HG02759 (cell line): ENCODE results near the gene USP28.
"Not testable (repeated sequence)": the region's sequence is repeated elsewhere in the genome, so short reads cannot be mapped to it uniquely, and the experiment has no call there.

Experiments
- ATAC-seq: cut with Tn5 transposase; IDR thresholded peaks from one replicate; pipeline ENCODE4 v1.9.1; 2021; ENCODE audit warnings: mild to moderate bottlenecking, moderate library complexity; ENCODE audit not compliant: unreplicated experiment

The USP28 gene

GRCh38 chr11:113779496-113779895 lies 95.9 kb downstream of the USP28 start, which contains the start of gene CLDN25:
Gene CLDN25 (plus strand): TSS chr11:113779796. CDS start chr11:113779796, 0 bp downstream.
- ATAC-seq, result no peak

- ATAC-seq, result no peak
Measured at GRCh38 chr11:113778111-113778910, 97.1 kb downstream of the USP28 start.

GRCh38 chr11:113774174-113774503 lies 101.2 kb downstream of the USP28 start:
- no peak for ATAC-seq

- ATAC-seq, result peak; percentile 99
Measured at GRCh38 chr11:113773416-113774173, 101.8 kb downstream of the USP28 start, which contains the start of gene ZW10. Gene ZW10 (minus strand): TSS chr11:113773692. CDS start chr11:113773666, 26 bp downstream.

- no peak for ATAC-seq
Measured at GRCh38 chr11:113773092-113773415, 102.3 kb downstream of the USP28 start.

- ATAC-seq, result no peak
Measured at GRCh38 chr11:113771964-113772363, 103.4 kb downstream of the USP28 start.

GRCh38 chr11:113764527-113765219 lies 110.7 kb downstream of the USP28 start:
- ATAC-seq, result no peak

GRCh38 chr11:113763040-113763439 lies 112.3 kb downstream of the USP28 start:
- not testable (repeated sequence) for ATAC-seq

- ATAC-seq, result no peak
Measured at GRCh38 chr11:113760241-113760640, 115.1 kb downstream of the USP28 start.

- ATAC-seq, result no peak
Measured at GRCh38 chr11:113752932-113753331, 122.4 kb downstream of the USP28 start.
